Progenitor cell of endocrine pancreas (in vitro differentiated cells): ENCODE data around the gene NRXN3. TPM values are rescaled to one million over a fixed set of nuclear protein-coding genes. Genes with fewer than 3 reads are reported as not detected.

Source experiments
- DNase-seq: peaks from one replicate; pipeline ENCODE4 v3.0.0; 2021; ENCODE audit warnings: low spot score; ENCODE audit not compliant: unreplicated experiment
- H3K27ac Mint-ChIP-seq: 2 replicates; pipeline ENCODE4 v1.8.0; 2021; ENCODE audit warnings: mild to moderate bottlenecking, moderate library complexity, mixed read lengths
- H3K27me3 Mint-ChIP-seq: 2 replicates; pipeline ENCODE4 v1.8.0; 2021; ENCODE audit warnings: mixed read lengths
- H3K36me3 Mint-ChIP-seq: 2 replicates; pipeline ENCODE4 v1.8.0; 2022; ENCODE audit warnings: mixed read lengths; ENCODE audit not compliant: insufficient read depth
- H3K4me1 Mint-ChIP-seq: 2 replicates; pipeline ENCODE4 v1.8.0; 2021; ENCODE audit warnings: low read depth, mixed read lengths
- H3K4me3 Mint-ChIP-seq: 2 replicates; pipeline ENCODE4 v1.8.0; 2021; ENCODE audit warnings: low read depth, mild to moderate bottlenecking, moderate library complexity, mixed read lengths
- H3K9me3 Mint-ChIP-seq: 2 replicates; pipeline ENCODE4 v1.8.0; 2021; ENCODE audit warnings: low read depth, mixed read lengths
- total RNA-seq: library from RNA; stranded (reverse); gene quantifications from 2 replicates; pipeline ENCODE4 v1.2.1, GENCODE V29; 2021
- TF ChIP-seq, protein P1 (sequence below): fragments of 200-600 bp; sonication (generic); IDR thresholded peaks from one replicate; pipeline ENCODE4 v1.5.0; 2021; ENCODE audit warnings: antibody characterized with exemption, mild to moderate bottlenecking; ENCODE audit not compliant: unreplicated experiment

NRXN3 gene
- total RNA-seq, 1 donor from 2014 or later, result 22.1 TPM

DNA sequence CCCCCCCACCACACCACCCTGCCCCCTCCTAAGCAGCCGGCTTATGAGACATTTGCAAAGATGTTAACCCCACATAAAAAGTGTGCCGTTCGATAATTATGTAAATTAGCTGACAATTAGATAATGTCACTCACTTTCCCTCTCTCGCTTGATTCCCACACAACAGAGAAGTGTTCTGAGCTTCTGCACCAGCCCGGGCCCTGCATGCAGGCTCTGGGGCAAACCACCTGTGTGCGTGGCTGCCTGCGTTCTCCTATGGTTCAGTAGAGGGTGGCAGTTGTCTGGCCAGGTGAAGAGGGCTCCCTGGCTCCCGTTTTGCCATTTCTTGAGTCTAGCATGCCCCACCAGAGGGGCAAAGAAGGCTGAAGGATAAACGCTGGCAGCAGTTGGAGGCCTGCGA lies 68.0 kb downstream of the NRXN3 start:
- DNase-seq, result no peak
- Mint-ChIP-seq H3K4me3 (no peak overlapping the region), H3K27me3 (no peaks in the 10 kb centered on the region), H3K4me1 (peaks cover 5% of the 10 kb centered on the region), H3K36me3 (no peaks in the 10 kb centered on the region), H3K9me3 (no peaks in the 10 kb centered on the region), H3K27ac (no peak overlapping the region)
- TF ChIP-seq, protein P1, sequence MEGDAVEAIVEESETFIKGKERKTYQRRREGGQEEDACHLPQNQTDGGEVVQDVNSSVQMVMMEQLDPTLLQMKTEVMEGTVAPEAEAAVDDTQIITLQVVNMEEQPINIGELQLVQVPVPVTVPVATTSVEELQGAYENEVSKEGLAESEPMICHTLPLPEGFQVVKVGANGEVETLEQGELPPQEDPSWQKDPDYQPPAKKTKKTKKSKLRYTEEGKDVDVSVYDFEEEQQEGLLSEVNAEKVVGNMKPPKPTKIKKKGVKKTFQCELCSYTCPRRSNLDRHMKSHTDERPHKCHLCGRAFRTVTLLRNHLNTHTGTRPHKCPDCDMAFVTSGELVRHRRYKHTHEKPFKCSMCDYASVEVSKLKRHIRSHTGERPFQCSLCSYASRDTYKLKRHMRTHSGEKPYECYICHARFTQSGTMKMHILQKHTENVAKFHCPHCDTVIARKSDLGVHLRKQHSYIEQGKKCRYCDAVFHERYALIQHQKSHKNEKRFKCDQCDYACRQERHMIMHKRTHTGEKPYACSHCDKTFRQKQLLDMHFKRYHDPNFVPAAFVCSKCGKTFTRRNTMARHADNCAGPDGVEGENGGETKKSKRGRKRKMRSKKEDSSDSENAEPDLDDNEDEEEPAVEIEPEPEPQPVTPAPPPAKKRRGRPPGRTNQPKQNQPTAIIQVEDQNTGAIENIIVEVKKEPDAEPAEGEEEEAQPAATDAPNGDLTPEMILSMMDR, result no peak

DNA sequence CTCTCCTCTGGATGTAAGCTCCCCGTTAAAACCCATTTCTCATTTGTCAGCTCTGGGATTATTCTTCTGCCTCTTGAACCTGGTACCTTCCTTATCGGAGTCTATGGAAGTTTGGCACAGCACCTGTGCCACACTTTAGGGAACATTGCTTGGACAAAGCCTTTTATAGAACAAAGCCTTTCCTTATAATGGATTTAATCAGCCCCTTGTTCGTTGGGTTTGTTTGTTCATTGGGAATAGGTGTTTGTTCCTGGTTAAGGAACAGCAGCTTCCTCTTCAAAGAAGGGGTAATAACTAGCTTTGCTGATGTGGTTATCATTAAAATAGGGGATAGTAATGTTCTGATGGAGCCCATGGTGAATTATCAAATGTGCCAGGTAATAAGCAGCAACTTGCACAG lies 70.4 kb downstream of the NRXN3 start:
- no peak for DNase-seq
- TF ChIP-seq, protein P1, result no peak

DNA sequence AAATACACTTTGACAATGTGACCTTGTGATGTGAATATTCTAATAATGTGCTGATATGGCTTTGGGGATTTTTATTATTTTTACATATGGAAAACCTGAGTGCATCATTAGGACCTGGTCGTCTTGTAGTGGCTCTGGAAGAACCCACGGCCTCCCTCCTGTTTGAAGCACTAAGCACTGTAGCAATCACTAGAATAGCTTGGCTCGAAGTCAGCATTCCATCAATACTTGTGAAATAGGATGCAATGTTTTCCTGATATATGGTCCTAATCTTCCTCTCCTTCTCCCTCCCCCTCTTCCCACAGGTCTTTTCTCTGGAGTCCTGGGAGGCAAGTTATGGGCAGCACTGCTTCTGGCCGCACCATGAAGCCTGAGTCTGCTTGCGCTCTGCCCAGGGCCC lies 71.9 kb downstream of the NRXN3 start:
- Mint-ChIP-seq H3K4me3 (no peak overlapping the region), H3K4me1 (peaks cover 5% of the 10 kb centered on the region), H3K27me3 (peaks cover 3% of the 10 kb centered on the region), H3K27ac (no peak overlapping the region), H3K36me3 (no peaks in the 10 kb centered on the region), H3K9me3 (no peaks in the 10 kb centered on the region)
- DNase-seq, result no peak
- TF ChIP-seq, protein P1, result no peak

More for the DNA sequence above, 70.4 kb downstream of the NRXN3 start:
- H3K9me3 Mint-ChIP-seq, result no peaks in the 10 kb centered on the region
- peaks cover 5% of the 10 kb centered on the region for H3K4me1 Mint-ChIP-seq
- H3K27ac Mint-ChIP-seq, result no peak overlapping the region
- H3K36me3 Mint-ChIP-seq, result no peaks in the 10 kb centered on the region
- H3K27me3 Mint-ChIP-seq, result peaks cover 3% of the 10 kb centered on the region
- H3K4me3 Mint-ChIP-seq, result no peak overlapping the region

DNA sequence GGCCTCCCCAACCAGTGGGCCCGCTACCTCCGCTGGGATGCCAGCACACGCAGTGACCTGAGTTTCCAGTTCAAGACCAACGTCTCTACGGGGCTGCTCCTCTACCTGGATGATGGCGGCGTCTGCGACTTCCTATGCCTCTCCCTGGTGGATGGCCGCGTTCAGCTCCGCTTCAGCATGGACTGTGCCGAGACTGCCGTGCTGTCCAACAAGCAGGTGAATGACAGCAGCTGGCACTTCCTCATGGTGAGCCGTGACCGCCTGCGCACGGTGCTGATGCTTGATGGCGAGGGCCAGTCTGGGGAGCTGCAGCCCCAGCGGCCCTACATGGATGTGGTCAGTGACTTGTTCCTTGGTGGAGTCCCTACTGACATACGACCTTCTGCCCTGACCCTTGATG lies 73.0 kb downstream of the NRXN3 start:
- Mint-ChIP-seq H3K4me1 (peaks cover 5% of the 10 kb centered on the region), H3K27ac (no peak overlapping the region), H3K4me3 (no peak overlapping the region), H3K9me3 (no peaks in the 10 kb centered on the region), H3K36me3 (no peaks in the 10 kb centered on the region), H3K27me3 (peaks cover 3% of the 10 kb centered on the region)
- TF ChIP-seq, protein P1, result no peak
- DNase-seq, result no peak

DNA sequence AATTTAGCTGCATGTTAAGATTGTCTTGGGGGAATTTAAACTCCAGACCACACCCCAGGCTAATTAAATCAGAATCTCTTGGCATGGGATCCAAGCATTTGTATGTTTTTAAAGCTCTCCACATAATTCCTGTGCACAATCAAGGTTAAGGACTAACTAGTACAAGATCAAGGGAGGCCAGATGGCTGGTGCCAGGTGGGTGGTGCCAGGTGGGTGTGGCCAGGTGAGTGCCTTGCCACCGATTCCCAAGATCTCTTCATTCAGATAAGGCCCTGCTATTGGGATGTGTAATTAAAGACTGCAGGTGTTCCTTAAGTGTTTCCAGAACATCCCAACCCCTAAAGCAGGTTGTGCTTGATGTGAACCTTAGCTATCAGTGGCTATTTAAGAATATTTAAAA lies 75.1 kb downstream of the NRXN3 start:
- TF ChIP-seq, protein P1, result no peak
- Mint-ChIP-seq H3K27ac (no peak overlapping the region), H3K9me3 (no peaks in the 10 kb centered on the region), H3K4me1 (peaks cover 5% of the 10 kb centered on the region), H3K27me3 (peaks cover 4% of the 10 kb centered on the region), H3K36me3 (no peaks in the 10 kb centered on the region), H3K4me3 (no peak overlapping the region)
- no peak for DNase-seq
